ENCODE measurements around the gene INHBE. TPM values are rescaled to one million over a fixed set of nuclear protein-coding genes. Genes with fewer than 3 reads are reported as not detected.

The INHBE gene
- total RNA-seq, 1 experiment from 2014 or later = 10.1 TPM

DNA sequence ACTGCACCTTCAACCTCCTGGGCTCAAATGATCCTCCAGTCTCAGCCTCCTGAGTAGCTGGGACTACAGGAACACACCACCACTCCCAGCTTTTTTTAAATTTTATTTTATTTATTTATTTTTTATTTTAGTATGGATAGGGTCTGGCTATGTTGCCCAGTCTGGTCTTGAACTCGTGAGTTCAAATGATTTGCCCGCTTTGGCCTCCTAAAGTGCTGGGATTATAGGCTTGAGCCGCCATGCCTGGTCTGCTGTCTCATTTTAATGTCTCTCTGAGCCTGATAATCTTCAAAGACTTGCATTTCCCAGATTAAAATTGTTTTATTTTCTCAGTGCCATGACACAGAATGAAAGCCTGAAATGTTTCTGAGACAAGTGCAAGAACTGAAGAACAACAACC is 21.7 kb upstream of the INHBE start:
- no peak overlapping the region for H3K27ac Mint-ChIP-seq
- H3K4me1 Mint-ChIP-seq = peaks cover 20 to 32% of the 10 kb centered on the region in 2 experiments
- Histone ChIP-seq H3K18ac (ENCODE audit: insufficient read length, low read depth, low read length) (no peak overlapping the region), H2BK12ac (ENCODE audit: insufficient read length, low read depth, low read length) (no peak overlapping the region), H3K79me1 (ENCODE audit: insufficient read depth, low read depth, low read length, poor library complexity, severe bottlenecking) (no peaks in the 10 kb centered on the region), H2AK5ac (ENCODE audit: insufficient read length, low read length) (no peak overlapping the region), H4K20me1 (ENCODE audit: control insufficient read depth, insufficient read depth, insufficient read length) (no peaks in the 10 kb centered on the region), H3K23me2 (ENCODE audit: insufficient read length, low read depth, low read length, poor library complexity, severe bottlenecking) (peaks cover 8% of the 10 kb centered on the region), H2BK15ac (ENCODE audit: low read depth, low read length) (no peak overlapping the region), H2BK20ac (ENCODE audit: low read depth, low read length, poor library complexity, severe bottlenecking) (no peak overlapping the region), H2AFZ (ENCODE audit: low read length) (no peak overlapping the region), H3K4me2 (ENCODE audit: insufficient read depth, insufficient read length, low read length) (no peak overlapping the region), H3K9ac (ENCODE audit: extremely low read depth, insufficient read length, low read length) (no peak overlapping the region), H3K14ac (ENCODE audit: insufficient read depth, low read length) (no peak overlapping the region), H3K4ac (ENCODE audit: low read depth, low read length) (no peak overlapping the region), H3K79me2 (ENCODE audit: insufficient read depth, low read length) (no peaks in the 10 kb centered on the region), H3K23ac (ENCODE audit: insufficient read length, low read depth, low read length) (no peak overlapping the region), H4K8ac (replicated peaks; ENCODE audit: insufficient read length, low read depth, low read length) (no peak overlapping the region), H3K9me3 (ENCODE audit: control insufficient read depth, low read depth, low read length) (no peaks in the 10 kb centered on the region), H2BK120ac (ENCODE audit: low read depth, low read length, poor library complexity, severe bottlenecking) (no peak overlapping the region), H3T11ph (ENCODE audit: low read length) (no peak overlapping the region), H3K27ac (ENCODE audit: insufficient read length, low read depth, low read length) (no peak overlapping the region), H2BK5ac (ENCODE audit: insufficient read length, low read length) (no peak overlapping the region), H4K5ac (ENCODE audit: insufficient read length, low read depth, low read length) (no peak overlapping the region), H3K56ac (ENCODE audit: insufficient read length, low read depth, low read length) (no peak overlapping the region), H3K4me1 (ENCODE audit: insufficient read depth, low read length) (no peaks in the 10 kb centered on the region), H3K27me3 (ENCODE audit: insufficient read depth, low read length) (no peaks in the 10 kb centered on the region), H4K91ac (ENCODE audit: insufficient read length, low read depth, low read length) (no peak overlapping the region)
- H3K27me3 Mint-ChIP-seq (ENCODE audit: low read depth) = no peaks in the 10 kb centered on the region; the same call in 1 of the 2 replicates
- no CpG with 5 or more reads among the region's 3 CpGs for WGBS (ENCODE audit: extremely low coverage, insufficient read length, low lambda C conversion rate)
- no peaks in the 10 kb centered on the region; a peak in 1 of 7 replicates for H3K36me3 Mint-ChIP-seq (ENCODE audit: insufficient read depth in 1 of 3, low read depth in 3 of 3)
- no peaks in the 10 kb centered on the region; a peak in 1 of 5 replicates for H3K9me3 Mint-ChIP-seq
- no peak for TF ChIP-seq CTCF (conservative IDR thresholded peaks at IDR 0.05)
- no peak overlapping the region for H3K4me3 Mint-ChIP-seq
- no peak for DNase-seq

All from H9 (cell line).